HEK293 (cell line): ENCODE data around the gene SNAPC2.

Source experiments
- CTCF ChIP-seq: fragments of 450-650 bp; formaldehyde crosslinking; IDR thresholded peaks from 2 replicates; pipeline ENCODE4 v1.5.1; 2016; ENCODE audit warnings: missing biosample characterization, missing genetic modification characterization
- ZBTB49 ChIP-seq: fragments of 450-650 bp; formaldehyde crosslinking; IDR thresholded peaks from 2 replicates; pipeline ENCODE4 v1.5.1; 2016; ENCODE audit warnings: missing biosample characterization, missing genetic modification characterization, low read depth
- ZBTB8A ChIP-seq: fragments of 450-650 bp; formaldehyde crosslinking; IDR thresholded peaks from 2 replicates; pipeline ENCODE4 v1.5.1; 2016; ENCODE audit warnings: missing biosample characterization, missing genetic modification characterization
- ZNF138 ChIP-seq: fragments of 450-650 bp; formaldehyde crosslinking; IDR thresholded peaks from 2 replicates; pipeline ENCODE4 v1.5.1; 2016; ENCODE audit warnings: missing biosample characterization, missing genetic modification characterization, borderline replicate concordance
- ZNF26 ChIP-seq: fragments of 450-650 bp; formaldehyde crosslinking; IDR thresholded peaks from 2 replicates; pipeline ENCODE4 v1.5.1; 2016; ENCODE audit warnings: missing biosample characterization, missing genetic modification characterization
- ZNF302 ChIP-seq: fragments of 450-650 bp; formaldehyde crosslinking; IDR thresholded peaks from 2 replicates; pipeline ENCODE4 v1.5.1; 2016; ENCODE audit warnings: missing biosample characterization, missing genetic modification characterization, low read depth
- ZNF324 ChIP-seq: fragments of 450-650 bp; formaldehyde crosslinking; IDR thresholded peaks from 2 replicates; pipeline ENCODE4 v1.5.1; 2016; ENCODE audit warnings: missing biosample characterization, missing genetic modification characterization
- ZNF366 ChIP-seq: fragments of 450-650 bp; formaldehyde crosslinking; conservative IDR thresholded peaks from 2 replicates; pipeline ENCODE4 v1.5.1; 2016; ENCODE audit warnings: missing biosample characterization, missing genetic modification characterization
- ZNF423 ChIP-seq: fragments of 450-650 bp; formaldehyde crosslinking; IDR thresholded peaks from 2 replicates; pipeline ENCODE4 v1.5.1; 2016; ENCODE audit warnings: missing biosample characterization, missing genetic modification characterization
- ZNF549 ChIP-seq: fragments of 450-650 bp; IDR thresholded peaks from 2 replicates; pipeline ENCODE4 v1.5.1; 2018; ENCODE audit warnings: missing biosample characterization, missing genetic modification characterization, mild to moderate bottlenecking, inconsistent platforms, moderate library complexity
- ZNF629 ChIP-seq: fragments of 450-650 bp; formaldehyde crosslinking; IDR thresholded peaks from 2 replicates; pipeline ENCODE4 v1.5.1; 2017; ENCODE audit warnings: missing biosample characterization, missing genetic modification characterization
- ZNF777 ChIP-seq: fragments of 450-650 bp; formaldehyde crosslinking; IDR thresholded peaks from 2 replicates; pipeline ENCODE4 v1.5.1; 2017; ENCODE audit warnings: missing biosample characterization, missing genetic modification characterization, borderline replicate concordance

- no peak for TF ChIP-seq ZNF26 (tag by site-specific recombination)
- TF ChIP-seq CTCF (tag by site-specific recombination), result no peak
- no peak for TF ChIP-seq ZNF629 (tag by site-specific recombination)
- TF ChIP-seq ZNF423 (tag by site-specific recombination), result no peak
- no peak for TF ChIP-seq ZBTB49 (tag by site-specific recombination)
- no peak for TF ChIP-seq ZNF324
- TF ChIP-seq ZNF549, result no peak
- TF ChIP-seq ZNF366 (tag by site-specific recombination), result no peak
- TF ChIP-seq ZNF302 (tag by site-specific recombination), result no peak
- TF ChIP-seq ZNF138, result no peak
- TF ChIP-seq ZBTB8A, result no peak
- no peak for TF ChIP-seq ZNF777 (tag by site-specific recombination)
Observed at GRCh38 chr19:7902796-7903243, 17.3 kb upstream of the SNAPC2 start.
